ENCODE data around the gene EGFL7. TPM values are rescaled to one million over a fixed set of nuclear protein-coding genes. Genes with fewer than 3 reads are reported as not detected.
A peak's percentile ranks its signal among the peaks of the same experiment; 100 is the strongest.
"Not testable (repeated sequence)": the region's sequence is repeated elsewhere in the genome, so short reads cannot be mapped to it uniquely, and the experiment has no call there.

Gene EGFL7
- total RNA-seq, 1 donor from 2014 or later: 384 TPM

DNA sequence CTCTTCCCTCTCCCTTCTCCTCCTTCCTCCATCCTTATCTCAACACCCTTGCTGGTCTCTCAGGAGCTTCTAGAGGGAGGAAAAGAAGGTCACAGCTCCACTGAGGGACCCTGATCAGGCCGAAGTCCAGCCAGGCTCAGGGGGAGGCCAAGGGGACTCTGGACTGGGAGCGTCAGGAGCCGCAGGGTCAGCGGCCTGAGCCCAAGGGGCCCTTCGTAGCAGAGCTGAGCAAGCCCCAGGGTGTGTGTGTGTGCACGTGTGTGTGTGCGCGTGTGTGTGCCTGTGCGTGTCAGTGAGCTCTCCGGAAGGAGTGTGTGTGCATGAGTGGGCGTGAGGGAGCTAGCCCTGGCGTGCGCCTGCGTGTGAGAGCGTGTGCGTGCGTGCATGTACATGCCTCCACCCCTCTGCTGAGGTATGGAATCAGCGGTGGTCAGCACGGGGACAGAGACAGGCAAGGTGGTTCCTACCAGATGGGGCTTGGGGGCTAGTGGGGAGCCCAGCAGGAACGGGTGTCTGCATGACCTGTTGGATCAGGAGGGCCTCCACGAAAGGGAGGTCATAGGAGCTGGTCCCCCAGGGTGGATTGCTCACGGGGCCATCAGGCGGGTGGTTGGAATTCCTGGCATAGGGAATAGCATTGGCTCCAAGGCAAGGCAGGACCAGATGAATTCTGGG lies 34.6 kb downstream of the EGFL7 start:
- no peak for DNase-seq (ENCODE audit: low read depth in 2 of 2)

DNA sequence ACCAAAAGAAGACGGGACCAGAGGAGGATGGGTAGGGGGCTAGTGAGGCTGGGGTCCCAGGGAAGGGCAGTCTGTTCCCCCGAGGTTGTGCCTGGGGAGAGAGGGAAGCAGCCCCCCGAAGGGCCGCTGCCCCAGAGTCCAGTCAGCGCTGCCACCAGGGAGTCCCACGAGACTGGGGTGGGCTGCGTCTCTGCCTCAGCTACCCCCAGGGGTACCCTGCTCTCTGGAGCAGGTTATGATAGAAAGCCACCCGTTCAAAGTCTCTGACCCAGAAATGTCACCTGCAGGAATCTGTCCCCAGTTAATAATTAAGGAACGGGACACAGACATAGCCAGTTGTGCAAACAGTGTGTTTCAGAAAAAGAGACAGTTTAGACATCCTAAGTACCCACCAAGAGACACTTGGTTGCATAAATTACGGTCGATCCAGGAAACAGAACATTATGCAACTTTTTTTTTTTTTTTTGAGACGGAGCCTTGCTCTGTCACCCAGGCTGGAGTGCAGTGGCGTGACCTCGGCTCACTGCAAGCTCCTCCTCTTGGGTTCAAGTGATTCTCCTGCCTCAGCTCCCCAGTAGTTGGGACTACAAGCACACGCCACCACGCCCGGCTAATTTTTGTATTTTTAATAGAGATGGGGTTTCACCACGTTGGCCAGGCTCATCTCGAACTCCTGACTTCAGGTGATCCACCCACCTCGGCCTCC lies 35.3 kb downstream of the EGFL7 start:
- DNase-seq (ENCODE audit: low read depth in 2 of 2): no peak

DNA sequence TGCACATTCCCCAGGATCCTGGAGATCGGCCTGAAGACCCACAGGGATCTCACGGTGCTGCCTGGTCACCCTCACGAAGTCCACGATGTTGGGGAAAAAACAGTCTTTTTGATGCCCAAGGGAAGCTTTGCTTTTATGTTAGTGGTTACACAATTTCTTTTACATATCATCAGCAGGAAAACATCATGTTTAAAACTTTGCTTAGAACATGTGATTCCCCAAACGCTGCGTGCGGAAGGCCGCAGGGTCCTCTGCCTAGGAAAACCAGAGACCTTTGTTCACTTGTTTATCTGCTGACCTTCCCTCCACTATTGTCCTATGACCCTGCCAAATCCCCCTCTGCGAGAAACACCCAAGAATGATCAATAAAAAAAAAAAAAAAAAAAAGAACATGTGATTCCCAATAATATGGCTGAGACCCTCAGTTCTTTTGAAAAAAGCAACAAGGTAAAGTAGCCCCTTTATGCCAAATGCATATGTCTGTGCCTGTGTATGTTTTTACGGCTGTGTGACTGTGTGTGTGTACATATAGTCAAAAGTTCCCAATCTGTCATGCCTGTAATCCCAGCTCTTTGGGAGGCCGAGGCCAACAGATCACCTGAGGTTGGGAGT lies 36.0 kb downstream of the EGFL7 start:
- DNase-seq (ENCODE audit: low read depth in 2 of 2): no peak

DNA sequence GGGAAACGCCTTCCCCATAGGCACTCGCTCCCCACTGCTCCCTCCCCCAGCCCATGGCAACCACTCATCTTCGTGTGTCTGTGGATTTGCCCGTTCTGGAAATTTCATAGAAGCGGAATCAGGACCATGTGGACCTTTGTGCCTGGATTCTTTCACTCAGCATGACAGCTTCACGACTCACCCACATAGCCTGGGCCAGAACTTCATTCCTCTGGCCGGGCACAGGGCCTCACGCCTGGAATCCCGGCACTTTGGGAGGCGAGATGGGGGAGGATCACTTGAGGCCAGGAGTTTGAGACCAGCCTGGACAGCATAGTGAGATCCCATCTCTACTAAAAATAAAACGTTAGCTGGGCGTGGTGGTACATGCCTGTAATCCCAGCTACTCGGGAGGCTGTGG lies 37.6 kb downstream of the EGFL7 start:
- no peak for DNase-seq (ENCODE audit: low read depth in 2 of 2)

GRCh38 chr9:136700959-136701667 lies 38.4 kb downstream of the EGFL7 start:
- peak in 1 of 2 donors; percentile 36 for DNase-seq (ENCODE audit: low read depth in 2 of 2)

DNA sequence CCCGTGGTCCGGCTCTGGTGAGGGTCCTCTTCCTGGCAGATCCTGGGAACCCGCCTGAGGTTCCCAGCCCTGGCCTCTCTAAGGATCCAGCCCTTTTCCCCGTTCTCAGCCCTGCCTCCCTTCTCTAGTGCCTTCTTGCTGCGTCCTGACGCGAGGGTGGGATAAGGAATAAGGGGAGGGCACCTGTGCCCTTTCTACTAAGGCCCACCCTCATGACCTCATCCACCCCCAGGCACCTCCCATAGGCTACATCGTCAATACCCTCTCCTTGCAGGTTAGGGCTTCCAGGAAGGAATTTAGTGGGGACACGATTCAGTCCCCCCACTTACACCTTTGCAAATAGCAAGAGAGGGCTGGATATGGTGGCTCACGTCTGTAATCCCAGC lies 38.9 kb downstream of the EGFL7 start:
- no peak for DNase-seq (ENCODE audit: low read depth in 2 of 2)

DNA sequence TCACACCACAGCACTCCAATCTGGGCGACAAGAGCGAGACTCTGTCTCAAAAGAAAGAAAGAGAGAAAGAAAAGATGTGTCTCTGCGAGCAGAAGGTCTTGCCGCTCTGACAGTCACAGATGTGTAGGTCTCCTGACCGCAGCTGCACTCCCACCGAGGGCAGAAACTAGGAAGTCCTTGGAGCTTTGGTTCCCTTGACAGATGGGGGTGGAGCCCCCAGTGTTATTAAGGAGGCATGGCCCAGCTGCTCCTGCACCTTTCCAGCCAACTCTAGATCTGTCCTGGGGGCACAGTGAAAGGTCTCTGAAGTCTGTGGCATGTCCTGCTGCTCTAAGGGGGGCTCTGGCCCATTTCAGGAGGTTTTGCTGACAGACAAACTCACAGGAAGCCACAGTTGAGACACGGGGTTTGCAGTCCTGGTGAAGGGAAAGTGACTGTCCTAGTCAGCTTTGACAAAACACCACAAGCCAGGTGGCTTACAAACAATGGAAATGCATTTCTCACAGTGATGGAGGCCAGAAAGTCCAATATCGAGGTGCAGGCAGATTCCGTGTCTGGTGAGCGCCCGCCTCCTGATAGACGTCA lies 40.7 kb downstream of the EGFL7 start:
- DNase-seq (ENCODE audit: low read depth in 2 of 2): no peak

GRCh38 chr9:136704741-136705140 lies 42.0 kb downstream of the EGFL7 start:
- DNase-seq (ENCODE audit: low read depth in 2 of 2): not testable (repeated sequence)

- peak in 1 of 2 donors; percentile 74 for DNase-seq (ENCODE audit: low read depth in 2 of 2)
These were observed 42.8 kb downstream of the EGFL7 start for GRCh38 chr9:136705564-136705963.

DNA sequence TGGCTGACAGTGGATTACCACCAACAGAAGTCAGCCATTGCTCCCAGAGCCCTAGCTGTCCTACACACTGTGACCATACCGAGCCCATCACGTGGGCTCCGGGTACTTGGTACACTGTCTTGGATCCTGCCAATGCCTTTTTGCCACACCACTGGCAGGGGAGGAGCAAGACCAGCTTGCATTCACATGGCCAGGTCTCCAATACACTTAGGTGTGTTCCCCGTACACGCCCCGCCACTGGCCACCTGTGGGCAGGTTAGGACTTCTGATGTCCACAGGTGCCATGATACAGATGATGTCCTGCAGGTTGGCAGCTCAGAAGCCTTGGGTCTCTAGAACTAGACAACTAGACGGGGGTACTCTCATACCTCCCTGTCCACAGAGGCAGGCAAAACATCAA lies 44.3 kb downstream of the EGFL7 start:
- no peak for DNase-seq (ENCODE audit: low read depth in 2 of 2)

- DNase-seq (ENCODE audit: low read depth in 2 of 2): no peak
These were observed 45.3 kb downstream of the EGFL7 start for GRCh38 chr9:136707849-136708517.

DNA sequence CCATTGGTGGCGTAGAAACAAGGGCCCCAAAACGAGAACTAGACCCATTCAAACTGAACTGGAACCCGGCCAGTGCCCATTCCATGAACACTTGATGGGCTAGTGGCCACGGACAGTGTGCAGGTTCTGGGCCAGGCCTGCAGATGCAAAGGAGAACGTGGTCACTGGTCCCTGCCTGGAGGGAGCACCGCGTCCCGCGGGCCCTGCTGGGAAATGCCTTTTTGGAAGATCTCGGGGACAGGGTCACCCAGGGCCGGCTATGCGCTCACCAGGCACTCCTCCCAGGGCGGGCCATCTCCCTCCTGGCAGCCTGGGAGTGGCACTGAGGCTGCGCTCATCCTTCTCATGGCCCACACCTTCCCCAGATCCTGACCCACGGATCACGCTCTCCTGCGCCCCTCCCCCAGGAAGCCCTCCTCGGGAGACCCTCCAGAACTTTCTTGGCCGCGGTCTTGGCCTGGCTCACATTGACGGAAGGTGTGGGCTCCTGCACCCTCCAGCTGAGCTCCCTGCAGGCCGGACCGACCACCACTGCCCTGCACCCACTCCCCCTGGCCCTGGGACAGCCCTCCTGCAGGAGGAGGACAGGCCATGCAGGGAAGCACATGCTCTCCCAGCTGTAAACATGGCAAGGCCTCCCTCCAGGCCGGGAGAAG lies 46.9 kb downstream of the EGFL7 start:
- DNase-seq (ENCODE audit: low read depth in 2 of 2): no peak

DNA sequence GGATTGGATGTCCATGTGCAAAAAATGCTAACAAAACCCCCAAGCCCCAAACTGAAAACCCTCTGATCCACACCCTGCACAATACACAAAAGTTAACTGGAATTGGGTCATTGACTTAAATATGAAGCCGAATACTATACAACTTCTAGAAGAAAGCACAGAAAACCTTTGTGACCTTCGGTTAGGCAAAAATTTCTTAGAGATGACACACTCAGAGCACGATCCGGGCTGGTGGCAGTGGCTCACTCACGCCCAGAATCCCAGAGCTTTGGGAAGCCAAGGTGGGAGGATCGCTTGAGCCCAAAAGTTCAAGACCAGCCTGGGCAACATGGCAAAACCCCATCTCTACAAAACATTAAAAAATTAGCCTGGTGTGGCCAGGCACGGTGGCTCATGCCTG lies 47.8 kb downstream of the EGFL7 start:
- no peak for DNase-seq (ENCODE audit: low read depth in 2 of 2)

DNA sequence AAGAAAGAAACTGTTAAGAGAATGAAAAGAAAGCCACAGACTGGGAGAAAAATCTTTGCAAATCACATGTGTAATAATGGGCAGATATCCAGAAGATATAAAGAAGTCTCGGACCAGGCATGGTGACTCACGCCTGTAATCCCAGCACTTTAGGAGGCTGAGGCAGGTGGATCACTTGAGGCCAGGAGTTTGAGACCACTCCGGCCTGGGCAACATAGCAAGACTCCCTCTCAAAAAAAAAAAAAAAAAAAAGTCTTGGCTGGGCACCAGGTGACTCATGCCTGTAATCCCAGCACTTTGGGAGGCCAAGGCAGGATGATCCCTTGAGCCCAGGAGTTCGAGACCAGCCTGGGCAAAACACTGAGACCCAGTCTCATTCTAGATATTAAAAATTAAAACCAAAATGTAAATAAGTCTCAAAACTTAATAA lies 48.5 kb downstream of the EGFL7 start:
- peak in 1 of 2 donors; percentile 67 for DNase-seq (ENCODE audit: low read depth in 2 of 2)

GRCh38 chr9:136711751-136712689 lies 49.3 kb downstream of the EGFL7 start, which contains the start of gene DIPK1B:
Gene DIPK1B, plus strand, starts transcription at chr9:136712572. Its CDS starts 94 bp downstream, at chr9:136712666.
- peak in 1 of 2 donors; percentile 59 for DNase-seq (ENCODE audit: low read depth in 2 of 2)

- no peak for DNase-seq (ENCODE audit: low read depth in 2 of 2)
These were observed 50.2 kb downstream of the EGFL7 start for GRCh38 chr9:136712690-136713544.

DNA sequence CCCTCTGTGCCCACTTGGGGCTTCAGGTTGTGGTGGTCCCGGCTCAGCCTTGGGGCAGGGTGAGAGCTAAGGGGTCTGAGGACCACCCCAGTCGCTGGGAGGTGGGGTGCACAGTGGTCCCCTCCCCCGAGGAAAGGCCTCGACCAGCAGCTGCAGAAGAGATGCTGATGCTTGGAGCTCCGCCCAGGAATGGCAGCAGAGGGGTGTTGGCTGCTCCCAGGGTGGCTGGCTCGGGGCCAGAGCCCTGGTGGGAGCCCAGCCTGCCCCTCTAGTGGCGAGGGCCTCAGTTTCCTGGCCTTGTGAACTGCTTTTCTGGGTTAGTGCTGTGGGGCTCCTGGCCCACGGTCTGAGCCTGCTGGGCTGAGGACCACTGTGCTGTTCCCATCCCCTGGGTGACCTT lies 50.8 kb downstream of the EGFL7 start:
- peak in 1 of 2 donors; percentile 44 for DNase-seq (ENCODE audit: low read depth in 2 of 2)
